H1 (cell line): ENCODE results near the gene MEF2D.

Source experiments
- CHD2 ChIP-seq: IDR thresholded peaks from 2 replicates; pipeline ENCODE4 v1.6.1; 2012; ENCODE audit warnings: low read length, improper control_type of control experiment
- EGR1 ChIP-seq: IDR thresholded peaks from 2 replicates; pipeline ENCODE4 v1.6.1; 2011; ENCODE audit warnings: low read depth, low read length, borderline replicate concordance
- EP300 ChIP-seq, 2 experiments: IDR thresholded peaks; 1 replicate in 1 of 2; 2 replicates in 1 of 2; pipeline ENCODE4 v1.6.1; 2011 to 2012; ENCODE audit warnings: low read depth in 2 of 2, low read length in 2 of 2, mild to moderate bottlenecking in 2 of 2, borderline replicate concordance in 1 of 2, inconsistent platforms in 1 of 2, moderate library complexity in 1 of 2
- JUND ChIP-seq: IDR thresholded peaks from 2 replicates; pipeline ENCODE4 v1.6.1; 2011; ENCODE audit warnings: mild to moderate bottlenecking, improper control_type of control experiment, low read length
- KDM4A ChIP-seq: IDR thresholded peaks from one replicate; pipeline ENCODE4 v1.7.1; 2012; ENCODE audit warnings: low read depth, mild to moderate bottlenecking, moderate library complexity, low read length, inconsistent platforms; ENCODE audit not compliant: severe bottlenecking
- NRF1 ChIP-seq: IDR thresholded peaks from 2 replicates; pipeline ENCODE4 v1.6.1; 2011; ENCODE audit warnings: mild to moderate bottlenecking, low read depth, low read length, improper control_type of control experiment
- POLR2A ChIP-seq, 2 experiments: IDR thresholded peaks; 1 replicate in 1 of 2; 2 replicates in 1 of 2; pipeline ENCODE4 v1.6.1; 2011; ENCODE audit warnings: low read depth in 2 of 2, low read length in 2 of 2, mild to moderate bottlenecking in 2 of 2; ENCODE audit errors: control extremely low read depth in 1 of 2
- RAD21 ChIP-seq, 2 experiments: IDR thresholded peaks in 1 of 2; conservative IDR thresholded peaks in 1 of 2; 2 replicates each; pipeline ENCODE4 v1.6.1; 2011; ENCODE audit warnings: low read depth in 2 of 2, low read length in 2 of 2, improper control_type of control experiment in 1 of 2, inconsistent platforms in 1 of 2, mild to moderate bottlenecking in 1 of 2, moderate library complexity in 1 of 2
- YY1 ChIP-seq: IDR thresholded peaks from 2 replicates; pipeline ENCODE4 v1.6.1; 2011; ENCODE audit warnings: low read depth, mild to moderate bottlenecking, low read length
- ZNF274 ChIP-seq: IDR thresholded peaks from 2 replicates; pipeline ENCODE4 v1.7.0; 2012; ENCODE audit warnings: low read length, borderline replicate concordance; ENCODE audit errors: extremely low read depth
- TF ChIP-seq, protein P1 (sequence below), 3 experiments: IDR thresholded peaks; 1 replicate in 2 of 3; 2 replicates in 1 of 3; pipeline versions ENCODE4 v1.5.1 to v1.6.1; 2011; ENCODE audit warnings: low read length in 3 of 3, mild to moderate bottlenecking in 3 of 3, inconsistent platforms in 2 of 3, low read depth in 1 of 3, moderate library complexity in 1 of 3; ENCODE audit not compliant: insufficient read depth in 1 of 3; ENCODE audit errors: control extremely low read depth in 1 of 3
- TF ChIP-seq, protein P2 (sequence below): IDR thresholded peaks from 2 replicates; pipeline ENCODE4 v1.6.1; 2012; ENCODE audit warnings: inconsistent platforms

DNA sequence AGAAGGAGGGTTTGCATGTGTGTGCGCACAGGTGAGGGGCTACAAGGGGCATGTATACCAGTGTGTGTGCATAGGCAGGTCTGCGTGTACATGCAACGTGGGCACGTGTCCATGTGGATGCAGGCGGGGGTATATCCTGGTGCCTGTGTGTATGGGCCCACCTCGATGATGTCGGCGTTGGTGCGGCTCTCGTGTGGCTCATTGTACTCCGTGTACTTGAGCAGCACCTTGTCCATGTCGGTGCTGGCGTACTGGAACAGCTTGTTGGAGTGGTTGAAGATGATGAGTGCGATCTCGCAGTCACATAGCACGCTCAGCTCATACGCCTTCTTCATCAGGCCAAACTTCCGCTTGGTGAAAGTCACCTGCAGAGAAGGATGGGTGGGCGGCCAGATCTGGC lies 18.3 kb downstream of the MEF2D start:
- TF ChIP-seq, protein P1, sequence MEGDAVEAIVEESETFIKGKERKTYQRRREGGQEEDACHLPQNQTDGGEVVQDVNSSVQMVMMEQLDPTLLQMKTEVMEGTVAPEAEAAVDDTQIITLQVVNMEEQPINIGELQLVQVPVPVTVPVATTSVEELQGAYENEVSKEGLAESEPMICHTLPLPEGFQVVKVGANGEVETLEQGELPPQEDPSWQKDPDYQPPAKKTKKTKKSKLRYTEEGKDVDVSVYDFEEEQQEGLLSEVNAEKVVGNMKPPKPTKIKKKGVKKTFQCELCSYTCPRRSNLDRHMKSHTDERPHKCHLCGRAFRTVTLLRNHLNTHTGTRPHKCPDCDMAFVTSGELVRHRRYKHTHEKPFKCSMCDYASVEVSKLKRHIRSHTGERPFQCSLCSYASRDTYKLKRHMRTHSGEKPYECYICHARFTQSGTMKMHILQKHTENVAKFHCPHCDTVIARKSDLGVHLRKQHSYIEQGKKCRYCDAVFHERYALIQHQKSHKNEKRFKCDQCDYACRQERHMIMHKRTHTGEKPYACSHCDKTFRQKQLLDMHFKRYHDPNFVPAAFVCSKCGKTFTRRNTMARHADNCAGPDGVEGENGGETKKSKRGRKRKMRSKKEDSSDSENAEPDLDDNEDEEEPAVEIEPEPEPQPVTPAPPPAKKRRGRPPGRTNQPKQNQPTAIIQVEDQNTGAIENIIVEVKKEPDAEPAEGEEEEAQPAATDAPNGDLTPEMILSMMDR (IDR thresholded peaks at IDR 0.05; ENCODE audit: control extremely low read depth in 1 of 3, insufficient read depth in 1 of 3, low read depth in 1 of 3, low read length in 3 of 3), result no peak
- TF ChIP-seq EP300 (IDR thresholded peaks at IDR 0.05; ENCODE audit: borderline replicate concordance in 1 of 2, low read depth in 2 of 2, low read length in 2 of 2), result no peak
- TF ChIP-seq NRF1, result no peak
- TF ChIP-seq RAD21 (IDR thresholded peaks at IDR 0.05 in 1 of 2, conservative IDR thresholded peaks at IDR 0.05 in 1 of 2; ENCODE audit: low read depth in 2 of 2, low read length in 2 of 2), result no peak
- no peak for TF ChIP-seq CHD2
- no peak for TF ChIP-seq POLR2A (IDR thresholded peaks at IDR 0.05; ENCODE audit: control extremely low read depth in 1 of 2, low read depth in 2 of 2, low read length in 2 of 2)
- TF ChIP-seq, protein P2, sequence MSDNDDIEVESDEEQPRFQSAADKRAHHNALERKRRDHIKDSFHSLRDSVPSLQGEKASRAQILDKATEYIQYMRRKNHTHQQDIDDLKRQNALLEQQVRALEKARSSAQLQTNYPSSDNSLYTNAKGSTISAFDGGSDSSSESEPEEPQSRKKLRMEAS, result no peak
- TF ChIP-seq ZNF274, result no peak
- TF ChIP-seq EGR1, result no peak
- no peak for TF ChIP-seq JUND
- no peak for TF ChIP-seq KDM4A
- TF ChIP-seq YY1, result no peak
